IMR-90 (cell line): ENCODE measurements around the gene ADAMTS12. TPM values are rescaled to one million over a fixed set of nuclear protein-coding genes. Genes with fewer than 3 reads are reported as not detected.

Experiments
- ATAC-seq: fragments of 200-7000 bp; cut with Tn5 transposase; 2 replicates; pipeline ENCODE4 v1.9.1; 2020; ENCODE audit warnings: low read depth, mild to moderate bottlenecking, moderate library complexity
- BruUV-seq: library from RNA; stranded (reverse); fragments of 400-500 nt; replicated peaks from 2 replicates; lab custom pipeline; 2021; lab: Mats Ljungman, UMichigan
- CTCF ChIA-PET: fragments of 300-600 bp; formaldehyde crosslinking; extraction: SDS; loops from one replicate; lab custom pipeline; 2021; ENCODE audit warnings: antibody characterized with exemption; lab: Yijun Ruan, JAX
- POLR2A ChIA-PET: fragments of 300-600 bp; sonication (Branson Sonifier 250); formaldehyde crosslinking; loops from one replicate; lab custom pipeline; 2022; ENCODE audit warnings: antibody characterized with exemption; ENCODE audit not compliant: unreplicated experiment; lab: Charles Lee
- DNase-seq: peaks from one replicate; pipeline ENCODE4 v3.0.0; 2013
- H2AFZ ChIP-seq: replicated peaks from 2 replicates; pipeline ENCODE3; 2013; ENCODE audit warnings: low read length, mild to moderate bottlenecking; ENCODE audit not compliant: poor library complexity
- H2AK5ac ChIP-seq: 2 replicates; pipeline ENCODE4 v1.6.1; 2013; ENCODE audit warnings: low read depth, low read length, inconsistent platforms
- H2AK9ac ChIP-seq: replicated peaks from 2 replicates; pipeline ENCODE3; 2013; ENCODE audit warnings: mild to moderate bottlenecking, low read depth, low read length, moderate library complexity; ENCODE audit not compliant: poor library complexity
- H2BK120ac ChIP-seq: 2 replicates; pipeline ENCODE4 v1.6.1; 2013; ENCODE audit warnings: low read depth, low read length, inconsistent platforms
- H2BK15ac ChIP-seq: 3 replicates; pipeline ENCODE4 v1.6.1; 2013; ENCODE audit warnings: low read depth, low read length, inconsistent platforms
- H2BK20ac ChIP-seq: 2 replicates; pipeline ENCODE4 v1.6.1; 2013; ENCODE audit warnings: low read depth, mild to moderate bottlenecking, inconsistent platforms, low read length, moderate library complexity
- H2BK5ac ChIP-seq: 2 replicates; pipeline ENCODE4 v1.6.1; 2013; ENCODE audit warnings: mild to moderate bottlenecking, low read depth, low read length, inconsistent platforms; ENCODE audit not compliant: poor library complexity, severe bottlenecking
- H3K14ac ChIP-seq: replicated peaks from 2 replicates; pipeline ENCODE4 v1.6.1; 2013; ENCODE audit warnings: low read depth, low read length, inconsistent platforms
- H3K18ac ChIP-seq: 2 replicates; pipeline ENCODE4 v1.6.1; 2013; ENCODE audit warnings: low read depth, low read length, control low read depth
- H3K23ac ChIP-seq: 2 replicates; pipeline ENCODE4 v1.6.1; 2013; ENCODE audit warnings: low read depth, low read length, inconsistent platforms
- H3K27ac ChIP-seq: 2 replicates; pipeline ENCODE4 v1.5.1; 2013; ENCODE audit warnings: mild to moderate bottlenecking, control low read depth, low read length; ENCODE audit not compliant: insufficient read depth
- H3K27me3 ChIP-seq: 2 replicates; pipeline ENCODE4 v1.6.1; 2013; ENCODE audit warnings: low read length; ENCODE audit not compliant: control insufficient read depth, insufficient read depth
- H3K36me3 ChIP-seq: 2 replicates; pipeline ENCODE4 v1.6.1; 2013; ENCODE audit warnings: low read length, mixed read lengths; ENCODE audit not compliant: control insufficient read depth, insufficient read depth
- H3K4ac ChIP-seq: 2 replicates; pipeline ENCODE4 v1.6.1; 2013; ENCODE audit warnings: low read depth, low read length, inconsistent platforms
- H3K4me1 ChIP-seq: 2 replicates; pipeline ENCODE4 v1.6.1; 2013; ENCODE audit warnings: low read length, mixed read lengths; ENCODE audit not compliant: control insufficient read depth, insufficient read depth
- H3K4me2 ChIP-seq: 2 replicates; pipeline ENCODE4 v1.6.1; 2013; ENCODE audit warnings: low read depth, mild to moderate bottlenecking, control low read depth, low read length, moderate library complexity
- H3K4me3 ChIP-seq: 2 replicates; pipeline ENCODE4 v1.5.1; 2013; ENCODE audit warnings: low read depth, mild to moderate bottlenecking, control low read depth, low read length, moderate library complexity; ENCODE audit not compliant: insufficient read depth
- H3K56ac ChIP-seq: 2 replicates; pipeline ENCODE4 v1.6.1; 2013; ENCODE audit warnings: low read length, inconsistent platforms; ENCODE audit not compliant: insufficient read depth; ENCODE audit errors: extremely low read depth
- H3K79me1 ChIP-seq, 2 experiments: 2 replicates each; pipeline ENCODE4 v1.6.1; 2013; ENCODE audit warnings: low read length in 2 of 2, inconsistent platforms in 1 of 2, low read depth in 1 of 2
- H3K9ac ChIP-seq: 2 replicates; pipeline ENCODE4 v1.6.1; 2013; ENCODE audit warnings: low read depth, low read length, control low read depth
- H3K9me1 ChIP-seq: 2 replicates; pipeline ENCODE4 v1.6.1; 2013; ENCODE audit warnings: low read length, inconsistent platforms; ENCODE audit not compliant: insufficient read depth
- H3K9me3 ChIP-seq: 2 replicates; pipeline ENCODE4 v1.6.1; 2013; ENCODE audit warnings: low read length; ENCODE audit not compliant: control insufficient read depth, insufficient read depth
- H4K20me1 ChIP-seq: 2 replicates; pipeline ENCODE4 v1.6.1; 2013; ENCODE audit warnings: low read length, inconsistent platforms; ENCODE audit not compliant: insufficient read depth
- H4K5ac ChIP-seq: 2 replicates; pipeline ENCODE4 v1.6.1; 2013; ENCODE audit warnings: mild to moderate bottlenecking, low read depth, low read length, control low read depth
- H4K8ac ChIP-seq, 2 experiments: 2 replicates each; pipeline ENCODE4 v1.6.1; 2013; ENCODE audit warnings: low read depth in 2 of 2, low read length in 2 of 2, control low read depth in 1 of 2, inconsistent platforms in 1 of 2
- H4K91ac ChIP-seq: 2 replicates; pipeline ENCODE4 v1.6.1; 2013; ENCODE audit warnings: low read depth, low read length, inconsistent platforms; ENCODE audit not compliant: insufficient read depth
- BHLHE40 ChIP-seq: fragments of 150-350 bp; IDR thresholded peaks from 2 replicates; pipeline ENCODE4 v1.6.1; 2016; ENCODE audit warnings: mild to moderate bottlenecking, low read depth, low read length
- CEBPB ChIP-seq: IDR thresholded peaks from 2 replicates; pipeline ENCODE4 v1.6.1; 2012; ENCODE audit warnings: low read depth, low read length, improper control_type of control experiment
- CHD1 ChIP-seq: IDR thresholded peaks from 2 replicates; pipeline ENCODE4 v1.6.1; 2012; ENCODE audit warnings: low read depth, low read length, improper control_type of control experiment
- CTCF ChIP-seq: conservative IDR thresholded peaks from 2 replicates; pipeline ENCODE4 v1.5.1; 2012; ENCODE audit warnings: mild to moderate bottlenecking, low read depth, low read length, improper control_type of control experiment
- ELK1 ChIP-seq: fragments of 150-350 bp; IDR thresholded peaks from 2 replicates; pipeline ENCODE4 v1.6.1; 2016; ENCODE audit warnings: low read depth, mild to moderate bottlenecking, low read length, moderate library complexity, borderline replicate concordance
- FOS ChIP-seq: fragments of 150-350 bp; IDR thresholded peaks from 2 replicates; pipeline ENCODE4 v1.6.1; 2016; ENCODE audit warnings: low read depth, low read length
- MAFK ChIP-seq: IDR thresholded peaks from 2 replicates; pipeline ENCODE4 v1.6.1; 2012; ENCODE audit warnings: low read depth, low read length, improper control_type of control experiment
- MAZ ChIP-seq: IDR thresholded peaks from 2 replicates; pipeline ENCODE4 v1.6.1; 2012; ENCODE audit warnings: low read depth, mild to moderate bottlenecking, low read length, improper control_type of control experiment, moderate library complexity, borderline replicate concordance
- MXI1 ChIP-seq: IDR thresholded peaks from 2 replicates; pipeline ENCODE4 v1.6.1; 2012; ENCODE audit warnings: low read depth, mild to moderate bottlenecking, low read length, moderate library complexity, borderline replicate concordance
- NFE2L2 ChIP-seq: fragments of 150-350 bp; IDR thresholded peaks from 2 replicates; pipeline ENCODE4 v1.6.1; 2016; ENCODE audit warnings: low read depth, mild to moderate bottlenecking, low read length
- POLR2A ChIP-seq: IDR thresholded peaks from 2 replicates; pipeline ENCODE4 v1.6.1; 2012; ENCODE audit warnings: mild to moderate bottlenecking, low read depth, low read length
- RAD21 ChIP-seq: IDR thresholded peaks from 2 replicates; pipeline ENCODE4 v1.6.1; 2012; ENCODE audit warnings: low read length, improper control_type of control experiment
- RCOR1 ChIP-seq: IDR thresholded peaks from 2 replicates; pipeline ENCODE4 v1.6.1; 2012; ENCODE audit warnings: mild to moderate bottlenecking, low read length, improper control_type of control experiment; ENCODE audit not compliant: insufficient replicate concordance
- RFX5 ChIP-seq: IDR thresholded peaks from 2 replicates; pipeline ENCODE4 v1.8.0; 2012; ENCODE audit warnings: low read depth, mild to moderate bottlenecking, low read length, moderate library complexity
- SMC3 ChIP-seq: fragments of 150-350 bp; IDR thresholded peaks from 2 replicates; pipeline ENCODE4 v1.6.1; 2016; ENCODE audit warnings: low read depth, mild to moderate bottlenecking, antibody characterized with exemption, low read length, moderate library complexity
- WGBS, 2 experiments: methylation state at CpG; one replicate each; pipeline versions ENCODE4 v1.1.5 to v1.1.7; 2013; ENCODE audit warnings: missing lambda C conversion rate in 2 of 2; ENCODE audit not compliant: insufficient read length in 1 of 2; ENCODE audit errors: extremely low coverage in 2 of 2; 5-methylcytosine and 5-hydroxymethylcytosine counted together
- dilution Hi-C: fragments of 300-500 bp; cut with HindIII; formaldehyde crosslinking; loops from one replicate; pipeline ENCODE4 v1.14.3; 2018; ENCODE audit warnings: low sequenced_read_pairs; ENCODE audit not compliant: unreplicated experiment
- in situ Hi-C: fragments of 300-500 bp; cut with MboI; formaldehyde crosslinking; loops from 3 replicates; pipeline ENCODE4 v1.14.3; 2019; ENCODE audit warnings: low sequenced_read_pairs, inconsistent platforms, mixed read lengths
- intact Hi-C: fragments of 100-400 bp; cut with micrococcal nuclease; formaldehyde crosslinking; loops from 2 replicates; pipeline ENCODE4 v1.10.0; 2022
- polyA plus RNA-seq, 3 experiments: library from polyadenylated mRNA; depleted of rRNA; stranded (reverse); fragments of >200 nt; gene quantifications; 2 replicates each; pipeline ENCODE4 v1.2.3, GENCODE V29; 2012; ENCODE audit warnings: low replicate concordance in 1 of 3
- total RNA-seq: library from RNA; depleted of rRNA; stranded (reverse); fragments of >200 nt; gene quantifications from 2 replicates; pipeline ENCODE4 v1.2.3, GENCODE V29; 2012
- TF ChIP-seq, protein P1 (sequence below): fragments of 150-350 bp; IDR thresholded peaks from 2 replicates; pipeline ENCODE4 v1.6.1; 2017; ENCODE audit warnings: mild to moderate bottlenecking, antibody characterized with exemption, low read length, low read depth

The ADAMTS12 gene
- total and polyA plus RNA-seq, 2 of the 4 experiments (the other 2 are of a cell fraction) = 27.3 to 51.3 TPM

GRCh38 chr5:33629999-33630398 lies 261.8 kb downstream of the ADAMTS12 start:
- H2BK20ac ChIP-seq = no peak overlapping the region
- no peak overlapping the region for H2BK5ac ChIP-seq
- no peaks in the 10 kb centered on the region; the same call in 1 of the 2 replicates for H3K9me1 ChIP-seq
- no peaks in the 10 kb centered on the region for H3K4me1 ChIP-seq
- H3K56ac ChIP-seq = no peak overlapping the region
- peaks cover 6% of the 10 kb centered on the region; the same call in 1 of the 2 replicates for H3K36me3 ChIP-seq
- H3K14ac ChIP-seq = no peak overlapping the region
- no peak overlapping the region for H2AK5ac ChIP-seq
- POLR2A ChIA-PET = no interaction called here
- no peak overlapping the region for H2BK120ac ChIP-seq
- no peak overlapping the region for H2AK9ac ChIP-seq
- TF ChIP-seq POLR2A (no peak), BHLHE40 (no peak), RCOR1 (no peak), MAFK (no peak), MXI1 (no peak), RAD21 (no peak), MAZ (no peak), RFX5 (no peak), CHD1 (no peak), CEBPB (no peak), SMC3 (no peak), NFE2L2 (no peak), FOS (no peak), CTCF (no peak), ELK1 (no peak)
- TF ChIP-seq, protein P1, sequence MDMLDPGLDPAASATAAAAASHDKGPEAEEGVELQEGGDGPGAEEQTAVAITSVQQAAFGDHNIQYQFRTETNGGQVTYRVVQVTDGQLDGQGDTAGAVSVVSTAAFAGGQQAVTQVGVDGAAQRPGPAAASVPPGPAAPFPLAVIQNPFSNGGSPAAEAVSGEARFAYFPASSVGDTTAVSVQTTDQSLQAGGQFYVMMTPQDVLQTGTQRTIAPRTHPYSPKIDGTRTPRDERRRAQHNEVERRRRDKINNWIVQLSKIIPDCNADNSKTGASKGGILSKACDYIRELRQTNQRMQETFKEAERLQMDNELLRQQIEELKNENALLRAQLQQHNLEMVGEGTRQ = no peak
- H3K27me3 ChIP-seq = no peaks in the 10 kb centered on the region
- H3K4me3 ChIP-seq = no peak overlapping the region
- BruUV-seq = no TSS peak
- CTCF ChIA-PET = no interaction called here
- no peak overlapping the region for H3K4me2 ChIP-seq
- ATAC-seq (peak; percentile 64), DNase-seq (peak; percentile 51)
- no peak overlapping the region for H2AFZ ChIP-seq
- no peak overlapping the region for H4K91ac ChIP-seq
- no peak overlapping the region for H3K23ac ChIP-seq
- H3K4ac ChIP-seq = no peak overlapping the region
- H3K27ac ChIP-seq = no peak overlapping the region
- H3K18ac ChIP-seq = no peak overlapping the region
- dilution Hi-C loops = no loop called here
- H2BK15ac ChIP-seq = no peak overlapping the region
- no peaks in the 10 kb centered on the region for H3K9me3 ChIP-seq
- WGBS, 2 experiments = no CpG with 5 or more reads among the region's 2 CpGs
- in situ Hi-C loops = no loop called here
- H4K5ac ChIP-seq = no peak overlapping the region
- no peak overlapping the region for H3K9ac ChIP-seq
- H4K20me1 ChIP-seq = no peaks in the 10 kb centered on the region
- intact Hi-C loops = no loop called here
- no peak overlapping the region for H4K8ac ChIP-seq
- H3K79me1 ChIP-seq = no peaks in the 10 kb centered on the region
